ENCODE data around the gene TRNAU1AP. TPM values are rescaled to one million over a fixed set of nuclear protein-coding genes. Genes with fewer than 3 reads are reported as not detected.

Gene TRNAU1AP
- total and polyA plus RNA-seq, 10 of the 15 experiments (the other 5 are each of a cell fraction or from before 2014, with no cell fraction given): 24.3 to 67.0 (median 31.8) TPM

- Histone ChIP-seq H3K79me2 (ENCODE audit: control insufficient read depth, insufficient read depth, low read length) (no peaks in the 10 kb centered on the region), H3K9me3 (replicated peaks; ENCODE audit: control insufficient read depth, insufficient read depth, low read length) (no peaks in the 10 kb centered on the region), H3K4me2 (ENCODE audit: control insufficient read depth, insufficient read depth) (no peak overlapping the region), H2AFZ (ENCODE audit: control insufficient read depth, low read depth, low read length) (no peak overlapping the region), H3K27me3 (replicated peaks in 1 of 2; ENCODE audit: control insufficient read depth in 2 of 2, insufficient read depth in 2 of 2, low read length in 1 of 2) (no peaks in the 10 kb centered on the region), H3K4me1 (ENCODE audit: control insufficient read depth, insufficient read depth, low read length) (peaks cover 13% of the 10 kb centered on the region), H3K4me3 (no peak overlapping the region), H3K9ac (ENCODE audit: control insufficient read depth, insufficient read depth, low read length) (no peak overlapping the region), H3K36me3 (ENCODE audit: control insufficient read depth in 2 of 2, insufficient read depth in 2 of 2, low read length in 1 of 2) (no peaks in the 10 kb centered on the region; a peak in 1 of 4 replicates), H3K27ac (ENCODE audit: control insufficient read depth, insufficient read depth) (no peak overlapping the region), H4K20me1 (ENCODE audit: control insufficient read depth, insufficient read depth) (no peaks in the 10 kb centered on the region)
- RAD21 ChIA-PET (ENCODE audit: unreplicated experiment): interaction anchor here (0.7 kb wide), 1 partner anchor 349 kb away, joined by 3 read pairs; no protein-coding TSS in a partner anchor
- in situ Hi-C loops (cut with MboI): no loop called here
- POLR2A ChIA-PET: interaction anchor here (0.7 to 1.0 kb wide), 2 partner anchors 12 to 822 kb away, joined by 3 to 6 read pairs; partner anchors contain the start of gene STX12
- ATAC-seq: no peak
- no peak for FAIRE-seq
- intact Hi-C loops (cut with micrococcal nuclease; ENCODE audit: unreplicated experiment): no loop called here
- 97% methylated on average over 10 of the region's 10 CpGs for WGBS (ENCODE audit: insufficient coverage, insufficient replicate concordance, low lambda C conversion rate, missing lambda C conversion rate)
- BruUV-seq (replicated peaks): no TSS peak
- SMC1A ChIA-PET (ENCODE audit: uncharacterized antibody, unreplicated experiment): interaction anchor here (0.6 to 1.0 kb wide), 2 partner anchors 43 to 89 kb away, joined by 3 read pairs; partner anchors contain the start of gene TRNAU1AP
- DNase-seq (ENCODE audit: low read depth, low spot score): no peak
- TF ChIP-seq CHD4 (IDR thresholded peaks at IDR 0.05): no peak
- TF ChIP-seq LARP7 (IDR thresholded peaks at IDR 0.05): no peak
- no peak for TF ChIP-seq YY1 (IDR thresholded peaks at IDR 0.05; ENCODE audit: low read depth, low read length)
- no peak for TF ChIP-seq PBX3 (IDR thresholded peaks at IDR 0.05; ENCODE audit: insufficient replicate concordance, low read depth, low read length)
- TF ChIP-seq RUNX3 (IDR thresholded peaks at IDR 0.05; ENCODE audit: low read length): no peak
- TF ChIP-seq TCF3 (IDR thresholded peaks at IDR 0.05; ENCODE audit: borderline replicate concordance, insufficient read depth, low read depth, low read length): no peak
- TF ChIP-seq CHD2 (IDR thresholded peaks at IDR 0.05; ENCODE audit: borderline replicate concordance, low read depth, low read length): no peak
- no peak for TF ChIP-seq CREB1 (IDR thresholded peaks at IDR 0.05; ENCODE audit: low read depth)
- no peak for TF ChIP-seq POLR2A (IDR thresholded peaks at IDR 0.05; ENCODE audit: low read depth, low read length)
- TF ChIP-seq HDGF (IDR thresholded peaks at IDR 0.05): no peak
- TF ChIP-seq TAF1 (IDR thresholded peaks at IDR 0.05; ENCODE audit: borderline replicate concordance, low read depth, low read length): no peak
- no peak for TF ChIP-seq HDAC6 (IDR thresholded peaks at IDR 0.05; ENCODE audit: unreplicated experiment)
- no peak for TF ChIP-seq NR2C2 (IDR thresholded peaks at IDR 0.05; ENCODE audit: borderline replicate concordance, control insufficient read depth, insufficient read length, low read depth)
- no peak for TF ChIP-seq NR2F1 (conservative IDR thresholded peaks at IDR 0.05)
- TF ChIP-seq GABPA (IDR thresholded peaks at IDR 0.05; ENCODE audit: low read depth): no peak
- TF ChIP-seq, protein P1, sequence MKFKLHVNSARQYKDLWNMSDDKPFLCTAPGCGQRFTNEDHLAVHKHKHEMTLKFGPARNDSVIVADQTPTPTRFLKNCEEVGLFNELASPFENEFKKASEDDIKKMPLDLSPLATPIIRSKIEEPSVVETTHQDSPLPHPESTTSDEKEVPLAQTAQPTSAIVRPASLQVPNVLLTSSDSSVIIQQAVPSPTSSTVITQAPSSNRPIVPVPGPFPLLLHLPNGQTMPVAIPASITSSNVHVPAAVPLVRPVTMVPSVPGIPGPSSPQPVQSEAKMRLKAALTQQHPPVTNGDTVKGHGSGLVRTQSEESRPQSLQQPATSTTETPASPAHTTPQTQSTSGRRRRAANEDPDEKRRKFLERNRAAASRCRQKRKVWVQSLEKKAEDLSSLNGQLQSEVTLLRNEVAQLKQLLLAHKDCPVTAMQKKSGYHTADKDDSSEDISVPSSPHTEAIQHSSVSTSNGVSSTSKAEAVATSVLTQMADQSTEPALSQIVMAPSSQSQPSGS (IDR thresholded peaks at IDR 0.05; ENCODE audit: low read length): no peak
- TF ChIP-seq REST (IDR thresholded peaks at IDR 0.05; ENCODE audit: low read depth, low read length): no peak
- TF ChIP-seq EP300 (IDR thresholded peaks at IDR 0.05; ENCODE audit: borderline replicate concordance in 1 of 2, control insufficient read depth in 1 of 2, low read depth in 2 of 2, low read length in 2 of 2): no peak
- no peak for TF ChIP-seq RBBP5 (conservative IDR thresholded peaks at IDR 0.05)
- CTCF ChIA-PET: interaction anchor here (0.6 to 1.4 kb wide), 2 partner anchors 235 to 309 kb away, joined by 3 to 5 read pairs; no protein-coding TSS in a partner anchor
These were observed 42.7 kb downstream of the TRNAU1AP start for GRCh38 chr1:28595412-28596191.

Data from GM12878 (cell line).